HG03558 (cell line): ENCODE results near the gene C19orf67.

Experiments used
- ATAC-seq: cut with Tn5 transposase; IDR thresholded peaks from one replicate; pipeline ENCODE4 v1.9.1; 2021; ENCODE audit warnings: moderate number of reproducible peaks; ENCODE audit not compliant: unreplicated experiment; ENCODE audit errors: extremely low read depth

The C19orf67 gene

GRCh38 chr19:14033946-14034345 is 51.6 kb downstream of the C19orf67 start:
- no peak for ATAC-seq

DNA sequence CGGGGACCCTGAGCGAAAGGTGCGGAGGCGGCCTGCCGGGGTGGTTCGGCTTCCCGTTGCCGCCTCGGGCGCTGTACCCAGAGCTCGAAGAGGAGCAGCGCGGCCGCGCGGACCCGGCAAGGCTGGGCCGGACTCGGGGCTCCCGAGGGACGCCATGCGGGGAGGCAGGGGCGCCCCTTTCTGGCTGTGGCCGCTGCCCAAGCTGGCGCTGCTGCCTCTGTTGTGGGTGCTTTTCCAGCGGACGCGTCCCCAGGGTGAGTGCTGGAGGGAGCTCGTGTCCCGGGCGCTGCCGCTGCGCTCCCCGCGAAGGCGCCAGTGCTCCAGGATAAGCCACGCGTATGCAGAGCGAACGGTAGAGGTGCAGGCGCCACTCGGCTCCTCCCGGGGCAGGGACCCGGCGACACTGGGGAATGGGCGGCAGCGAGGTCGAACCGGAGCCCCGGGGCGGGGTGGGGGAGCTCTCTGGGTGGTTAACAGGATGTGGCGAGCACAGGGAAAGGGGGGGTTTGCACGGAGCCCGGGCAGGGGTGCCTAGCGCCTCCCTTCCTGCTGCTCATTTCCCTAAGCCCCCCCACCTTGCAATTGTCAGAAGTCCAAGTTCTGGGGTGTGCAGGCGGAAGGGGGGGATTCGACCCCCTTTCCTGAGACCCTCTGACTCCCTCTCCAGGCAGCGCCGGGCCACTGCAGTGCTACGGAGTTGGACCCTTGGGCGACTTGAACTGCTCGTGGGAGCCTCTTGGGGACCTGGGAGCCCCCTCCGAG is 53.7 kb downstream of the C19orf67 start, which contains the start of gene IL27RA:
IL27RA (plus strand) TSS at position 44 of the 762 bp plus-strand sequence; CDS start at position 155, 111 bp downstream.
- no peak for ATAC-seq
